ENCODE results near the gene PIAS4. TPM values are rescaled to one million over a fixed set of nuclear protein-coding genes. Genes with fewer than 3 reads are reported as not detected.

Gene PIAS4
- polyA plus RNA-seq, 3 donors from 2014 or later = 6.1 to 8.5 (median 7.3) TPM

DNA sequence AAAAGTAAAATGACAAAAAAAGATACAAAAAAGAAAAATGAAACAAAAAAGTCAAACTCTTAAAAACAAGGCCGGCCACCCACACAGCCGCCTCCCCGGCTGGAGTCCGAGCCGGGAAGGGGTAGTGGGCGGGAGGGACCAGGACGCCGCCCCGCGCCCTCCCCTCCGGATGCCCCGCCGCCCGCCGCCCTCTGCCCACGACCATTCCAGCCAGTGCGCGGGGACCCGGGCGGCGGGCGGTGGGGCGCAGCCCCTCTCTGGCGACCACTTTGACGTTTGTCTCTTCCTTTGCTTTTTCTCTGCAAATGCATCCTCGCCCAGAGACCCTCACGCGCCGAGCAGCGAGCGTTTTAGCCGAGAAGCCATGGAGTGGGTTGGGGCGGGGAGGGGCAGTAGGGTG lies 30.5 kb downstream of the PIAS4 start:
- Mint-ChIP-seq H3K27me3 (ENCODE audit: low read depth in 3 of 3) (peaks cover 0 to 16% (median 0%) of the 10 kb centered on the region in 3 donors), H3K27ac (no peak overlapping the region), H3K36me3 (no peaks in the 10 kb centered on the region), H3K9me3 (no peaks in the 10 kb centered on the region), H3K4me3 (no peak overlapping the region), H3K4me1 (peaks cover 6 to 7% of the 10 kb centered on the region in 2 donors)
- DNase-seq = no peak

DNA sequence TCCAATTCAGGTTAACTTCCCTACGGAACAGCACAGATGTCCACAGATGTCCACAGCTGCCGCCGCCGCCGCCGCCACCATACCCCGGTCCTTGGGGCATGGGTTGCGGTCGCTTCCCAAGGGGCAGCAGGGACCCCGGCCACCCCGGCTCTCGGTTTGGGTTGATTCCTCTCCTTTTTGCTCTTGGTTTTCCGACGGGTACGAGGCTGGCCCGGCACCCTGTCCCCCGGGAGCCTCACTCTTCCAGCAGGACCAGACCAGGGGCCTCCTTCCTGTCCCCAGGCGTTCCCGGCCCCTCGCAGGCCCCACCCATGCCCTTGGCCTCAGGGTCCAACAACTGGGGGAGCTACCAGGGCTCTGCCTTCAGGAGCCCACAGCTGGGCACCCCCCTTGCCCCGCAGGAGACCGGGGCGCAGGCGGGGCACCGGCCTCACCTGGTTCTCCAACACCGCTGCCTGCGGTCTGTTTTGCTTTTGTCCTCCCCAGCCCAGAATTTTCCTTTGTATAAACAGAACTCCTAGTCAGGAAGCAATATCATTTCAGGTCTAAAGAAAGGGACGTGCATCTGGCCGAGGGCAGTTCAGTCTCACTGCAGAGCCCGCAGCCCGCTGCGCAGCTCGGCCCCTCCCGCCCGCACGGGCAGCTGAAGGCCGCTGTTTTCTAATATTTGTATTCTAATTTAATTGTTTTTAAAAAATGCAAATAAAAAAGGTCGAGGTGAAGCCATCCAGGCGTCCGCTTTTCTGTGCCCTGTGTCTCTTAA lies 31.3 kb downstream of the PIAS4 start:
- H3K27me3 Mint-ChIP-seq (ENCODE audit: low read depth in 3 of 3) = peaks cover 0 to 16% (median 0%) of the 10 kb centered on the region in 3 donors
- H3K4me1 Mint-ChIP-seq = peaks cover 6 to 7% of the 10 kb centered on the region in 2 donors
- H3K4me3 Mint-ChIP-seq = no peak overlapping the region
- H3K9me3 Mint-ChIP-seq = no peaks in the 10 kb centered on the region
- H3K36me3 Mint-ChIP-seq = no peaks in the 10 kb centered on the region
- H3K27ac Mint-ChIP-seq = no peak overlapping the region
- no peak for DNase-seq

DNA sequence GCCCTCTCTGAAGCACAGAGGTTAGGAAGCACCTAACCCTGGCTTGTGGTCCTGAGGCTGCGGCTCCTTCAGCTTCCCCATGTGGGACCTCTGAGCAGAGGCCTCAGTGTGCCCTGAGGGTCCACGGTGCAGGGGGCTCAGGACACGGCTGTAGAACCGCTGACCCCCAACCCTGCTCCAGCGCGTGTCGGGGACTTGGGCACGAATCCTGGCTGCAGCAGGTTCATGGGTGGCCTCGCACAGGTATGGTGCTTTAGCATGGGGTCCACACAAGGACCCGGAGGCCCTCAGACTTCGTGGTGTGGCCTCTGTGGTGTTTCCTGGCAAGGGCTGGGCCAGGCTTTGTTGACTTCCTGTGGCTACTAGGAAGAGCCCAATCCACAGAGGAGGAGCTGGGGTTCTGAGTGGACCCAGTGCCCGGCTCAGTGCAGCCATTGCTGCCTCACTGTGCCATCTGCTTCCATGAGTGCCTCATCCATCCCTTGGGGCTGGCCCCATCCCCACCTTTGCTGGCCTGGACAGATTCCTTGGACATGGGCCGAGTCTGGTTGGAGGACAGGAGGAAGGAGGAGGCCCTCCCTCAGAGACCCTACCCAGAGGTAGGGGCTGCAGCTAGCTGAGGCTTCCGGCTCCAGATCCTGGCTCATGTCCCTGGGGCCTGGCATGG lies 34.7 kb downstream of the PIAS4 start:
- no peaks in the 10 kb centered on the region for H3K9me3 Mint-ChIP-seq
- peaks cover 9 to 17% of the 10 kb centered on the region in 2 donors for H3K4me1 Mint-ChIP-seq
- H3K27ac Mint-ChIP-seq = peak overlapping the region in 1 of 6 donors; percentile 61

DNA sequence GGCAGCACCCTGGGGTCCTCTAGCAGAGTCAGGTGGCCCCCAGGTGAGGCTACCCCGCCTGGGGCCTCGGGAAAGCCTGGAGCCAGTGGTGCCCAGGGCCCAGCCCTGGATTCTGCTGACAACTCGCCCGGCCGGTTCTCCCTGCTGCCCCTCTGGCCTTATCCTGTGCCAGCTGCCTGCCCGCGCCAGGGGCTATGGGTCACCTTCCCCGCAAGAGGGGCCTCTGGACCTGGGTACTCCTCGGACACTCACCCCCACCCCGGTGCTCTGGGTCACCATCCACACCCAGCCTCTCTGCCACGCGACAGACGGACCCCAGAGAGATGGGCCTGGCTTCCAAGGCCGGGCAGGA lies 35.2 kb downstream of the PIAS4 start:
- no peak for DNase-seq
- Mint-ChIP-seq H3K36me3 (peaks cover 0 to 5% (median 4%) of the 10 kb centered on the region in 3 donors), H3K4me1 (peaks cover 9 to 17% of the 10 kb centered on the region in 2 donors), H3K9me3 (no peaks in the 10 kb centered on the region), H3K27ac (no peak overlapping the region), H3K27me3 (ENCODE audit: low read depth in 3 of 3) (peaks cover 0 to 24% (median 3%) of the 10 kb centered on the region in 3 donors), H3K4me3 (no peak overlapping the region)

More for the DNA sequence above, 34.7 kb downstream of the PIAS4 start:
- H3K36me3 Mint-ChIP-seq = peaks cover 0 to 5% (median 4%) of the 10 kb centered on the region in 3 donors
- DNase-seq = no peak
- H3K4me3 Mint-ChIP-seq = no peak overlapping the region
- H3K27me3 Mint-ChIP-seq (ENCODE audit: low read depth in 3 of 3) = peaks cover 0 to 24% (median 3%) of the 10 kb centered on the region in 3 donors

DNA sequence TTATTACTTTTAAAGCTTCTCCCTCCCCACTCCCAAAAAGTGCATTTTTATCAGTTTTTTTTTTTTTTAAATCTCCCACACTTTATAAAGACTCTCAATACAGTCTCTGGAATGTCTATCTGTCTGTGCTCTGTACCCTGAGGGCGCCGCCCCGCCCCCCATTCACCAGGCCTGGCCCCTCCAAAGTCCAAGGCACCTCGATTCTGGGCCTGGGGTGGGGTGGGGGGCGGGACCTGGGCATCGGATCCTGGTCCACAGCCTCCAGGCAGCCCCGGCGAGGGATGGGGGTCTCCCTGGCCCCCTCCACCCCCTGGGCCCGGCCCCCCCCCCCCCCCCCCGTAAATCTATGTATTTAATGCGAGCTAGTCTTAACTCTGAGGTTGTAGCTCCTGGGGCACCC lies 35.9 kb downstream of the PIAS4 start:
- peaks cover 0 to 5% (median 4%) of the 10 kb centered on the region in 3 donors for H3K36me3 Mint-ChIP-seq
- no peak overlapping the region for H3K27ac Mint-ChIP-seq
- H3K9me3 Mint-ChIP-seq = no peaks in the 10 kb centered on the region
- H3K4me3 Mint-ChIP-seq = no peak overlapping the region
- H3K4me1 Mint-ChIP-seq = peaks cover 9 to 17% of the 10 kb centered on the region in 2 donors
- H3K27me3 Mint-ChIP-seq (ENCODE audit: low read depth in 3 of 3) = peaks cover 0 to 21% (median 3%) of the 10 kb centered on the region in 3 donors
- DNase-seq = no peak

DNA sequence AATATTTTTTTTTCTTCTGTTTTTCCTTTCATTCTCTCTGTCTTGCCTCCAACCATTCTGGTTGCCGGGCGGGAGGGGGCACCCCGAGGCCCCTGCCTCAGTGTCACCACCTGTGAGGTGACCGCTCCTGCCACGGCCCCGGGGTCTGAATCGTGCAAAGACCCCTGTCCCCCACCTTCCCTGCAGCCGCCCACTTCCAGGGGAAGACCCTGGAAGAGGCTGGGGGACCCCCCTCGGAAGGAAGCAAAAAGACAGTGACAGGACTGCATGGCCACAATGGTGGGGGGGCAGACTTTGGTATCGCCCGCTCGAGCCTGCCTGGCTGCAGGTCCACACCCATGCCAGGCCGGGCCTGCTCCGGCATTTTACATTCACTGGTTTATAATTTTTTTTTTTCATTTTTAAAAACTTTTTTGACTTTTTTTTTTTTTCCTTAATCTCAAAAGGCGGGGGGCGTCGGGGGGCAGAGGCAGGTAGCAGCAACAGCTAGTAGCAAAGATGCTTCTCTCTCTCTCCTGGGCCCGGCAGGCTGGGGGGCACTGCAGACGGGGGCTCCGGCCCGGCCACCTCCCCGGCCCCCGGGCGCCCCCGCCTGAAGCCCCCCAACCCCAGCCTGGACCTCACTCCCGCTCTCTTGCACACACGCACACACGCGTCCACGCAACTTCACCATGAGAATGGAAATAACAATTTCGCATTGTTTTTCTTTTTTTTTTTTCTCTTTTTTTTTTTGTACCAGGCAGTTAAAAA lies 36.6 kb downstream of the PIAS4 start:
- Mint-ChIP-seq H3K4me3 (no peak overlapping the region), H3K27me3 (ENCODE audit: low read depth in 3 of 3) (peaks cover 0 to 21% (median 3%) of the 10 kb centered on the region in 3 donors), H3K27ac (peak overlapping the region in 1 of 6 donors; percentile 23), H3K36me3 (peaks cover 0 to 5% (median 4%) of the 10 kb centered on the region in 3 donors), H3K4me1 (peaks cover 10 to 18% of the 10 kb centered on the region in 2 donors), H3K9me3 (no peaks in the 10 kb centered on the region)
- DNase-seq = no peak

DNA sequence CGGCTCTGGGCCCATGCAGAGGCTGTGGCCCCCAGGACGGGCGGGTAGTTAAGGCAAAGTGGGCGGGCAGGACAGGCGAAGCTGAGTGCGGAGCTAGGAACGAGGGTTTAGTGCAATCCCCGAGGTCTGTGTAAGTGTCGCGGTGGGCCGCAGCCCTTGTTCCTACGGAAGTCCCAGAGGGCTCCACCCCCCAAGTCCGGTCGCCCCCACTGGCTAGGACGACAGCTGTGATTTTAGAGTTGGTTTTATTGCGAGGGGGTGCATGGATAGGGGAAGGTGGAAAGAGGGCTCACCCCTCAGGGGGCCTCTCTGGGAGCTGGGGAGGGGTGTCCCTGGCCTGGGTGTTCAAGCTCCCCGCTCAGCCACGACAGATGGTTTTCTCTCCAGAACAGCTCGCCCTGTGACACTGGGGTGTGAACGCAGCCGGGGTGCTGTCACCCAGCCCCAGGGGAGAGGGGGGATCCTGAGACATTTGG lies 37.5 kb downstream of the PIAS4 start:
- Mint-ChIP-seq H3K27me3 (ENCODE audit: low read depth in 3 of 3) (peaks cover 0 to 17% (median 5%) of the 10 kb centered on the region in 3 donors), H3K4me1 (peaks cover 19 to 25% of the 10 kb centered on the region in 2 donors), H3K36me3 (peaks cover 0 to 9% (median 4%) of the 10 kb centered on the region in 3 donors), H3K9me3 (no peaks in the 10 kb centered on the region), H3K4me3 (no peak overlapping the region), H3K27ac (peak overlapping the region in 1 of 6 donors; percentile 23)
- DNase-seq = no peak

DNA sequence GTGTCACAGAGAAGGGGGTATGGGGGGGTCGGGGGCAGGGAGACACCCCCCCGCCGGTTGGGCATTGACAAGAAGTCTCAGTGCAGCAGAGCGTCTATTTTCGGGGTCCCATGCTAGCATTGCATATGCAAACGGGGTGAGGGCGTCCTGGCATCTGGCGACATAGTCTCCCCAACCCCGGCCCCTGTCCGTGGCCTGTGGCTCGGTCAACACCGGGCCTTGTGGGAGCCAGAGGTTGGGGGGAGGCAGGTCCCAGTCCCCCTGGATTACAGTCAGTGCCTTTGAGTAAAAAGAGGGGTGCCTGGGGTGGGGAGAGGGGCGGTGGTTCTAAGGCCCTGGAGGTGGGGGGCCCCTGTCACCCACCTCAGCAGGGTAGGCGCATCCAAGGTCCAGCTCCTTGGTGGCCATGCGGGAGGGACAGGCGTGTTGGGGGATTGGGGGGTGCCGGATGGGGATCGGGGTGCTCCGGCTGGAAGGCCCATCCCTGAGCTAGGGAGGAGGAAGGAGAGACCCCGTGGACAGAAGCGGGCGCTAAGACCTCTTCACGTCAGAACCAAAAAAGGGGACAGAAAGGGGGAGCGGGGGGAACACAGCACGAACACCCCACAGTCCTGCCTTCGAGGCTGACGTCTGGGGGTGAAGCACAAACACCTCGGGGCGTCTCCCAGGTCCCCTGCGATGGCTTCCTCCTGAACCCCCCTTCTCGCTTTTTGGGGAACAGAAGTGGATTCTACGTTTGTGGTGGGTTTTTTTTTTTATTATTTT lies 38.2 kb downstream of the PIAS4 start:
- DNase-seq = no peak
- H3K36me3 Mint-ChIP-seq = peaks cover 4 to 14% (median 7%) of the 10 kb centered on the region in 3 donors
- no peak overlapping the region for H3K27ac Mint-ChIP-seq
- H3K4me1 Mint-ChIP-seq = peaks cover 23 to 27% of the 10 kb centered on the region in 2 donors
- H3K27me3 Mint-ChIP-seq (ENCODE audit: low read depth in 3 of 3) = peaks cover 0 to 16% (median 5%) of the 10 kb centered on the region in 3 donors
- H3K4me3 Mint-ChIP-seq = no peak overlapping the region
- no peaks in the 10 kb centered on the region for H3K9me3 Mint-ChIP-seq

DNA sequence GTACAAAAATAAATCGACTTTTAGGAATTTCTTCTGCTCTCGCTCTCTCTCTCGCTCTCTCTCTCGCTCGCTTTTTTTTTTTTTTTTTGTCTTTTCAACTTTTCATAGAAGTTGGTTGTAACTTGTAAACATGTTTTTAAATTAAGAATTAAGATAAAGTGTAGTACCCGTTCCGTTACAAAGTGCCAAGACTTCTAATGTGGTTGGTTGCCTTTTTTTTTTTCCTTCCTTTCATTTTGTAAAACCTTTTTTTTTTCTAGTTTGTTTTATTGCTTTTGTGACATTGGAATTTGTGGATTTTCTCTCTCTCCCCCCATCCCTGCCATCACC lies 38.8 kb downstream of the PIAS4 start:
- no peaks in the 10 kb centered on the region for H3K9me3 Mint-ChIP-seq
- no peak overlapping the region for H3K4me3 Mint-ChIP-seq
- no peak for DNase-seq

DNA sequence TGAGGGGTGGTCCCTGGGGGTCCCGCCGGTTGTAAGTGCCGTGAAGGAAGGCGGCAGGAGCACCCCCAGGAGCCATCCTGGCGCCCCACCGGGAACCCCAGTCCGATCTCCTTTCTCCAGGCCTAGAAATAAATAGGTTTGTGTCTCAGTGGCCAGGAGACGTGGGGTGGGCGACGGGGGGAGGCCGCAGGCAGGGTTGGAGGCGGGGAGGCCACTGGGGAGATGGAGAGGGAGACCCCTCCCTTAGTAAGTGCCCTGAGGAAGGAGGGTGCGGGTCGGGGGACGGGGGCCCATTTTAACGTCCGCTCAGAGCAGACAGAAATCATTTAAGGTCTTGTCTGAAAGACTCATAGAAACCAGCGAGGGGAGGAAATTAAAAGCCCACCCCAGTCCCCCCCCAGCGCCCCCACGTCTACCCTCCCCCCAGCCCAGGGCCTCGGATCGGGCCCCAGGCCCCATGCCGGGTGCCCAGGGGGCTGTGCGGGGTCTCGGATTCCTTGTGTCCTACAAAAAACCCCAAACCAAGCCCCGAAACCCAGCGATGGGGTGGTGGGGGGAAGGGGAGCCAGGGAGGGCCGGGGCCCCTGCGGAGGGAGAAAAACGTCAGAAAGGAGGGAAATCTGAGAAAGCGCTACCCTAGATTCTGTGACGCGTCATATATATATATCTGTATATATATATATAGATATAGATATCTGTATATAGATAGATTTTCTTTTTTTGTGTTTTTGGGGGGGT lies 39.6 kb downstream of the PIAS4 start:
- H3K4me3 Mint-ChIP-seq = no peak overlapping the region
- DNase-seq = no peak
- H3K27me3 Mint-ChIP-seq (ENCODE audit: low read depth in 3 of 3) = peaks cover 3 to 14% (median 10%) of the 10 kb centered on the region in 3 donors
- peaks cover 9 to 19% (median 11%) of the 10 kb centered on the region in 3 donors for H3K36me3 Mint-ChIP-seq
- H3K27ac Mint-ChIP-seq = no peak overlapping the region
- H3K4me1 Mint-ChIP-seq = peaks cover 31 to 36% of the 10 kb centered on the region in 2 donors
- no peaks in the 10 kb centered on the region for H3K9me3 Mint-ChIP-seq

More for the DNA sequence above, 38.8 kb downstream of the PIAS4 start:
- Mint-ChIP-seq H3K27ac (peak overlapping the region in 3 of 6 donors; percentile 39 to 50 (median 49)), H3K36me3 (peaks cover 8 to 18% (median 9%) of the 10 kb centered on the region in 3 donors), H3K27me3 (ENCODE audit: low read depth in 3 of 3) (peaks cover 1 to 16% (median 9%) of the 10 kb centered on the region in 3 donors), H3K4me1 (peaks cover 27 to 33% of the 10 kb centered on the region in 2 donors)

DNA sequence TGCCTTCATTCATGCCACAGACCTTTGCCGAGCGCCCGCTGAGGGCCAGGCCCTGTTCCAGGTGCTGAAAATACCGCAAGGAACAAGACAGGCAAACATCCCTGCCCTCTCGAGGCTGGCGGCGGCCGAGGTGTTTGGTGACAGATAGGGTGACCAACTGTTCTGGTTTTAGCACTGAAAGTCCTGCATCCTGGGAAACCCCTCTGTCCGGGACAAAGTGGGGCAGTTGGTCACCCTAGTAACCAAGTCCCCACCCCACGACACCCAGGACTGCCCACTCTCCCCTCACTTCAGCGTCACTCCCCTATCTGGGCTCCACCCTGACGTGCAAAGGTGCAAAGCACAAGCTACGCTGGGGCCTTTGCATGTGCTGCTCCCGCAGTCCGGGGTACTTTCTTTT lies 41.9 kb downstream of the PIAS4 start:
- DNase-seq = no peak
- Mint-ChIP-seq H3K36me3 (peaks cover 20 to 30% (median 23%) of the 10 kb centered on the region in 3 donors), H3K27ac (peak overlapping the region; percentile 0 to 83 (median 62)), H3K4me1 (peaks cover 40 to 49% of the 10 kb centered on the region in 2 donors), H3K4me3 (peak overlapping the region in 2 of 5 donors; percentile 23 to 52), H3K27me3 (ENCODE audit: low read depth in 3 of 3) (peaks cover 11 to 20% (median 19%) of the 10 kb centered on the region in 3 donors), H3K9me3 (no peaks in the 10 kb centered on the region)

Data from immature natural killer cell (primary cell).